Duodenal mucosa (tissue), 2 donors: Measurements from ENCODE around the gene L3MBTL1.

Experiments used
- H3K27ac ChIP-seq: one replicate; pipeline ENCODE4 v1.7.0; 2013; ENCODE audit warnings: low read depth, low read length
- H3K27me3 ChIP-seq, 2 donors: one replicate each; pipeline ENCODE4 v1.7.0; 2013; ENCODE audit warnings: low read length in 2 of 2, control low read depth in 1 of 2; ENCODE audit not compliant: insufficient read depth in 2 of 2, control insufficient read depth in 1 of 2
- H3K36me3 ChIP-seq, 2 donors: one replicate each; pipeline ENCODE4 v1.7.0; 2013; ENCODE audit warnings: low read length in 2 of 2, control low read depth in 1 of 2; ENCODE audit not compliant: insufficient read depth in 2 of 2, control insufficient read depth in 1 of 2
- H3K4me1 ChIP-seq, 2 donors: one replicate each; pipeline ENCODE4 v1.7.0; 2013; ENCODE audit warnings: low read length in 2 of 2, control low read depth in 1 of 2; ENCODE audit not compliant: insufficient read depth in 2 of 2, control insufficient read depth in 1 of 2
- H3K4me3 ChIP-seq, 2 donors: one replicate each; pipeline ENCODE4 v1.7.0; 2013; ENCODE audit warnings: low read length in 2 of 2, low read depth in 1 of 2
- H3K9ac ChIP-seq, 2 donors: one replicate each; pipeline ENCODE4 v1.7.0; 2013; ENCODE audit warnings: low read length in 2 of 2, low read depth in 1 of 2
- H3K9me3 ChIP-seq, 2 donors: one replicate each; pipeline ENCODE4 v1.7.0; 2013; ENCODE audit warnings: low read length in 2 of 2, control low read depth in 1 of 2; ENCODE audit not compliant: control insufficient read depth in 1 of 2

The L3MBTL1 gene

GRCh38 chr20:43464219-43464790 lies 43.2 kb upstream of the L3MBTL1 start:
- Histone ChIP-seq H3K9ac (no peak overlapping the region), H3K9me3 (no peaks in the 10 kb centered on the region), H3K4me3 (no peak overlapping the region), H3K36me3 (peaks cover 51 to 78% of the 10 kb centered on the region in 2 donors), H3K27me3 (no peaks in the 10 kb centered on the region), H3K4me1 (peaks cover 0 to 10% of the 10 kb centered on the region in 2 donors), H3K27ac (no peak overlapping the region)

GRCh38 chr20:43465625-43465943 lies 41.9 kb upstream of the L3MBTL1 start:
- Histone ChIP-seq H3K9me3 (no peaks in the 10 kb centered on the region), H3K36me3 (peaks cover 38 to 65% of the 10 kb centered on the region in 2 donors), H3K4me1 (peaks cover 0 to 6% of the 10 kb centered on the region in 2 donors), H3K4me3 (no peak overlapping the region), H3K9ac (no peak overlapping the region), H3K27me3 (no peaks in the 10 kb centered on the region), H3K27ac (no peak overlapping the region)

- Histone ChIP-seq H3K9me3 (no peaks in the 10 kb centered on the region), H3K27ac (no peak overlapping the region), H3K4me3 (no peak overlapping the region), H3K27me3 (no peaks in the 10 kb centered on the region), H3K36me3 (peaks cover 28 to 51% of the 10 kb centered on the region in 2 donors), H3K4me1 (no peaks in the 10 kb centered on the region), H3K9ac (no peak overlapping the region)
Observed at GRCh38 chr20:43467589-43467988, 39.9 kb upstream of the L3MBTL1 start.

GRCh38 chr20:43472671-43473380 lies 34.7 kb upstream of the L3MBTL1 start:
- no peak overlapping the region for H3K27ac ChIP-seq
- peaks cover 0 to 3% of the 10 kb centered on the region in 2 donors for H3K36me3 ChIP-seq
- no peaks in the 10 kb centered on the region for H3K27me3 ChIP-seq
- H3K9me3 ChIP-seq, result no peaks in the 10 kb centered on the region
- no peak overlapping the region for H3K4me3 ChIP-seq
- no peak overlapping the region for H3K9ac ChIP-seq
- no peaks in the 10 kb centered on the region for H3K4me1 ChIP-seq

GRCh38 chr20:43473381-43473704 lies 34.2 kb upstream of the L3MBTL1 start:
- Histone ChIP-seq H3K27me3 (no peaks in the 10 kb centered on the region), H3K4me1 (no peaks in the 10 kb centered on the region), H3K4me3 (no peak overlapping the region), H3K27ac (no peak overlapping the region), H3K9me3 (no peaks in the 10 kb centered on the region), H3K36me3 (peaks cover 0 to 3% of the 10 kb centered on the region in 2 donors), H3K9ac (no peak overlapping the region)

- no peak overlapping the region for H3K27ac ChIP-seq
- H3K27me3 ChIP-seq, result no peaks in the 10 kb centered on the region
- no peaks in the 10 kb centered on the region for H3K4me1 ChIP-seq
- H3K9ac ChIP-seq, result no peak overlapping the region
- H3K4me3 ChIP-seq, result no peak overlapping the region
- H3K9me3 ChIP-seq, result no peaks in the 10 kb centered on the region
- no peaks in the 10 kb centered on the region for H3K36me3 ChIP-seq
Observed at GRCh38 chr20:43477193-43477592, 30.3 kb upstream of the L3MBTL1 start.

GRCh38 chr20:43477619-43478018 lies 29.9 kb upstream of the L3MBTL1 start:
- H3K9me3 ChIP-seq, result no peaks in the 10 kb centered on the region
- no peaks in the 10 kb centered on the region for H3K4me1 ChIP-seq
- no peak overlapping the region for H3K9ac ChIP-seq
- no peak overlapping the region for H3K4me3 ChIP-seq
- no peaks in the 10 kb centered on the region for H3K27me3 ChIP-seq
- H3K36me3 ChIP-seq, result no peaks in the 10 kb centered on the region
- no peak overlapping the region for H3K27ac ChIP-seq

- Histone ChIP-seq H3K9me3 (peaks cover 0 to 4% of the 10 kb centered on the region in 2 donors), H3K27ac (no peak overlapping the region), H3K4me3 (no peak overlapping the region), H3K9ac (no peak overlapping the region), H3K27me3 (no peaks in the 10 kb centered on the region), H3K36me3 (no peaks in the 10 kb centered on the region), H3K4me1 (no peaks in the 10 kb centered on the region)
Observed at GRCh38 chr20:43490038-43490437, 17.5 kb upstream of the L3MBTL1 start.

GRCh38 chr20:43492101-43492500 lies 15.4 kb upstream of the L3MBTL1 start:
- Histone ChIP-seq H3K36me3 (no peaks in the 10 kb centered on the region), H3K27ac (no peak overlapping the region), H3K4me3 (no peak overlapping the region), H3K9ac (no peak overlapping the region), H3K4me1 (no peaks in the 10 kb centered on the region), H3K27me3 (no peaks in the 10 kb centered on the region), H3K9me3 (peaks cover 0 to 2% of the 10 kb centered on the region in 2 donors)

- Histone ChIP-seq H3K27me3 (no peaks in the 10 kb centered on the region), H3K27ac (no peak overlapping the region), H3K9ac (no peak overlapping the region), H3K9me3 (no peaks in the 10 kb centered on the region), H3K4me3 (no peak overlapping the region), H3K4me1 (no peaks in the 10 kb centered on the region), H3K36me3 (no peaks in the 10 kb centered on the region)
Observed at GRCh38 chr20:43495388-43495787, 12.1 kb upstream of the L3MBTL1 start.
